ENCODE data around the gene POR.
"Not testable (repeated sequence)": the region's sequence is repeated elsewhere in the genome, so short reads cannot be mapped to it uniquely, and the experiment has no call there.

Gene POR

GRCh38 chr7:76020031-76020714 is 105.2 kb downstream of the POR start:
- H3K79me2 ChIP-seq (ENCODE audit: low read length): no peaks in the 10 kb centered on the region
- peaks cover 4% of the 10 kb centered on the region for H3K36me3 ChIP-seq (replicated peaks; ENCODE audit: low read depth, low read length)
- TF ChIP-seq CTCF (IDR thresholded peaks at IDR 0.05; ENCODE audit: low read depth, low read length) (peak; percentile 94), EZH2phosphoT487 (IDR thresholded peaks at IDR 0.05; ENCODE audit: low read depth) (no peak)
- no peaks in the 10 kb centered on the region for H3K27me3 ChIP-seq (ENCODE audit: low read depth, low read length)
- no peaks in the 10 kb centered on the region for H3K4me1 ChIP-seq (ENCODE audit: low read length)
- H3K9me3 ChIP-seq (ENCODE audit: insufficient read depth, low read length): no peaks in the 10 kb centered on the region
- H2AFZ ChIP-seq (ENCODE audit: low read depth, low read length): no peak overlapping the region
- H3K4me3 ChIP-seq (ENCODE audit: low read length): no peak overlapping the region
- H3K4me2 ChIP-seq (ENCODE audit: low read length): no peak overlapping the region
- no peak overlapping the region for H3K27ac ChIP-seq (ENCODE audit: low read length)
- no peak overlapping the region for H3K9ac ChIP-seq (ENCODE audit: low read length)
- H4K20me1 ChIP-seq (ENCODE audit: insufficient read depth, low read length): no peaks in the 10 kb centered on the region

GRCh38 chr7:76022026-76022780 is 107.2 kb downstream of the POR start:
- no peaks in the 10 kb centered on the region for H3K4me1 ChIP-seq (ENCODE audit: low read length)
- no peaks in the 10 kb centered on the region for H3K27me3 ChIP-seq (ENCODE audit: low read depth, low read length)
- peaks cover 4% of the 10 kb centered on the region for H3K36me3 ChIP-seq (replicated peaks; ENCODE audit: low read depth, low read length)
- TF ChIP-seq CTCF (IDR thresholded peaks at IDR 0.05; ENCODE audit: low read depth, low read length): no peak
- TF ChIP-seq EZH2phosphoT487 (IDR thresholded peaks at IDR 0.05; ENCODE audit: low read depth): no peak
- no peak overlapping the region for H3K27ac ChIP-seq (ENCODE audit: low read length)
- H3K79me2 ChIP-seq (ENCODE audit: low read length): no peaks in the 10 kb centered on the region
- H3K4me3 ChIP-seq (ENCODE audit: low read length): no peak overlapping the region
- H3K9me3 ChIP-seq (ENCODE audit: insufficient read depth, low read length): no peaks in the 10 kb centered on the region
- no peak overlapping the region for H3K4me2 ChIP-seq (ENCODE audit: low read length)
- H4K20me1 ChIP-seq (ENCODE audit: insufficient read depth, low read length): no peaks in the 10 kb centered on the region
- no peak overlapping the region for H2AFZ ChIP-seq (ENCODE audit: low read depth, low read length)
- H3K9ac ChIP-seq (ENCODE audit: low read length): no peak overlapping the region

GRCh38 chr7:76023002-76023401 is 108.0 kb downstream of the POR start:
- no peak overlapping the region for H3K27ac ChIP-seq (ENCODE audit: low read length)
- no peaks in the 10 kb centered on the region for H3K27me3 ChIP-seq (ENCODE audit: low read depth, low read length)
- no peaks in the 10 kb centered on the region for H3K4me1 ChIP-seq (ENCODE audit: low read length)
- H3K4me3 ChIP-seq (ENCODE audit: low read length): no peak overlapping the region
- H3K9ac ChIP-seq (ENCODE audit: low read length): no peak overlapping the region
- TF ChIP-seq CTCF (IDR thresholded peaks at IDR 0.05; ENCODE audit: low read depth, low read length): no peak
- H3K36me3 ChIP-seq (replicated peaks; ENCODE audit: low read depth, low read length): peaks cover 4% of the 10 kb centered on the region
- H3K4me2 ChIP-seq (ENCODE audit: low read length): no peak overlapping the region
- H3K9me3 ChIP-seq (ENCODE audit: insufficient read depth, low read length): no peaks in the 10 kb centered on the region
- H4K20me1 ChIP-seq (ENCODE audit: insufficient read depth, low read length): no peaks in the 10 kb centered on the region
- no peaks in the 10 kb centered on the region for H3K79me2 ChIP-seq (ENCODE audit: low read length)
- H2AFZ ChIP-seq (ENCODE audit: low read depth, low read length): no peak overlapping the region

- H4K20me1 ChIP-seq (ENCODE audit: insufficient read depth, low read length); H3K27ac ChIP-seq (ENCODE audit: low read length); H3K4me3 ChIP-seq (ENCODE audit: low read length); H2AFZ ChIP-seq (ENCODE audit: low read depth, low read length); H3K4me2 ChIP-seq (ENCODE audit: low read length); H3K9me3 ChIP-seq (ENCODE audit: insufficient read depth, low read length); H3K4me1 ChIP-seq (ENCODE audit: low read length); H3K27me3 ChIP-seq (ENCODE audit: low read depth, low read length); H3K79me2 ChIP-seq (ENCODE audit: low read length); H3K36me3 ChIP-seq (replicated peaks; ENCODE audit: low read depth, low read length); H3K9ac ChIP-seq (ENCODE audit: low read length): not testable (repeated sequence)
These were observed 114.7 kb downstream of the POR start for GRCh38 chr7:76029682-76030081.
